ENCODE results near the gene EIPR1.

DNA sequence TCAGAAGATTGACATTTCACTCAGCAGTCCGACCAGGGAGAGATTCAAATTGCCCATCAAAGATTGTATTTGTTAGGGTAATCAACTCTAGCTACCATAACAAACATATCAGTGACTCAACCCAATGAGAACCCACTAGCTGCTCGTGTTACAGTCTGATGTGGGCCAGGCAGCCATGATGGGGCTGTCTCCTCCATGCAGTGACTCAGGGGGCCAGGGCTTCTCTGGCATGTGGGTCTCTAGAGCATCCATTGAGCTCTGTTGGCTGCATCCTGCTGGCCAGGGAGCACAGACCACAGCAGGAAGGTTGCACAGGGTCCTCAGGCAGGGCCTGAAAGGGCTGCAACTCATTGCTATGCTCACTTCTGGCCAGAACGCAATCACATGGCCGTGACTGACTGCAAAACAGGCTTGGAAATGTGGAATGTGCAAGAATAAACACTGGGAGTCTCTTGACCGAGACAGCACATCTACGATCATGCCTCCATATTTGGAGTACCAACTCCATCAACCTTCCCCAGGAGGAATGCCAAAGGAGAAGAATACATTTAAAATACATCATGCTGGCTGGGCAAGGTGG, 216.8 kb downstream of the EIPR1 start:
- TF ChIP-seq, protein P1, sequence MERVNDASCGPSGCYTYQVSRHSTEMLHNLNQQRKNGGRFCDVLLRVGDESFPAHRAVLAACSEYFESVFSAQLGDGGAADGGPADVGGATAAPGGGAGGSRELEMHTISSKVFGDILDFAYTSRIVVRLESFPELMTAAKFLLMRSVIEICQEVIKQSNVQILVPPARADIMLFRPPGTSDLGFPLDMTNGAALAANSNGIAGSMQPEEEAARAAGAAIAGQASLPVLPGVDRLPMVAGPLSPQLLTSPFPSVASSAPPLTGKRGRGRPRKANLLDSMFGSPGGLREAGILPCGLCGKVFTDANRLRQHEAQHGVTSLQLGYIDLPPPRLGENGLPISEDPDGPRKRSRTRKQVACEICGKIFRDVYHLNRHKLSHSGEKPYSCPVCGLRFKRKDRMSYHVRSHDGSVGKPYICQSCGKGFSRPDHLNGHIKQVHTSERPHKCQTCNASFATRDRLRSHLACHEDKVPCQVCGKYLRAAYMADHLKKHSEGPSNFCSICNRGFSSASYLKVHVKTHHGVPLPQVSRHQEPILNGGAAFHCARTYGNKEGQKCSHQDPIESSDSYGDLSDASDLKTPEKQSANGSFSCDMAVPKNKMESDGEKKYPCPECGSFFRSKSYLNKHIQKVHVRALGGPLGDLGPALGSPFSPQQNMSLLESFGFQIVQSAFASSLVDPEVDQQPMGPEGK (CRISPR knock-in tag; IDR thresholded peaks at IDR 0.05; ENCODE audit: borderline replicate concordance), result no peak
- no peak for TF ChIP-seq SNAI2 (CRISPR knock-in tag; IDR thresholded peaks at IDR 0.05)
- TF ChIP-seq ESRRG (CRISPR knock-in tag; IDR thresholded peaks at IDR 0.05), result no peak
- no peak for TF ChIP-seq ARNTL (CRISPR knock-in tag; IDR thresholded peaks at IDR 0.05; ENCODE audit: borderline replicate concordance, low read depth)
- no peak for TF ChIP-seq ZC3H10 (CRISPR knock-in tag; IDR thresholded peaks at IDR 0.05)
